ENCODE measurements around the gene LMNTD1.
"Not testable (repeated sequence)": the region's sequence is repeated elsewhere in the genome, so short reads cannot be mapped to it uniquely, and the experiment has no call there.

The LMNTD1 gene

DNA sequence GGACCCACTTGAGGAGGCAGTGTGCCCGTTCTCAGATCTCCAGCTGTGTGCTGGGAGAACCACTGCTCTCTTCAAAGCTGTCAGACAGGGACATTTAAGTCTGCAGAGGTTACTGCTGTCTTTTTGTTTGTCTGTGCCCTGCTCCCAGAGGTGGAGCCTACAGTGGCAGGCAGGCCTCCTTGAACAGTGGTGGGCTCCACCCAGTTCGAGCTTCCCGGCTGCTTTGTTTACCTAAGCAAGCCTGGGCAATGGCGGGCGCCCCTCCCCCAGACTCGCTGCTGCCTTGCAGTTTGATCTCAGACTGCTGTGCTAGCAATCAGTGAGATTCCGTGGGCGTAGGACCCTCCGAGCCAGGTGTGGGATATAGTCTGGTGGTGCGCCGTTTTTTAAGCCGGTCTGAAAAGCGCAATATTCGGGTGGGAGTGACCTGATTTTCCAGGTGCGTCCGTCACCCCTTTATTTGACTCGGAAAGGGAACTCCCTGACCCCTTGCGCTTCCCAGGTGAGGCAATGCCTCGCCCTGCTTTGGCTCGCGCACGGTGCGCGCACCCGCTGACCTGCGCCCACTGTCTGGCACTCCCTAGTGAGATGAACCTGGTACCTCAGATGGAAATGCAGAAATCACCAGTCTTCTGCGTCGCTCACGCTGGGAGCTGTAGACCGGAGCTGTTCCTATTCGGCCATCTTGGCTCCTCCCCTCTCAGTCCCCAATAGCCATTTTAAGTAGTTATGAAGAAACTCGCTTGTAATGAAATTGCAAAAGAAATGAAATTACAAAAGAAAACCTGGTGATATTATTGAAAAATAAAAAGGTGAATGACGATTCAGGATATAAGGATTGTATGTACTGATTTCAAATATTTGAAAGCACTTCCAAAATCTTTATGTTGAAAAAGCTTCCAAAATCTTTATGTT lies 63.9 kb downstream of the LMNTD1 start:
- DNase-seq = not testable (repeated sequence)

DNA sequence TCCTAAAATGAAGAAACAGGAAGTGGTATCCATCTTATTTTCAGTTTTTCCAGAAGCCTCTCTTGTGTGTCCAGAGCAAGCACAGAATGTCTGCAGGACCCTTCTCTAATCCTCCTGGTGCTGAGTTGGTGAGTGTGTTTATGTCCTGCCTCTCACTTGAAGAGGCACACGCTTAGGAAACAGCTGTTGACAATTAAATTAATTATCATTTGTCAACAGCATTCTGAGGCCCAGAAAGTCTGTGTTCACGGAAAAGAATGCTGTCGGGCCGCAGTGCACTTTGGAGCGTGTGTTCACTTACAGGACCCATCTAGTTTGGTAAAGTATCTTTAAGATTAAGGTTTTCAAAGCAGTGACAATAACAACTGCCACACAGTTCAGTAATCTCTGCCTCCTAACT lies 70.5 kb downstream of the LMNTD1 start:
- DNase-seq = no peak

DNA sequence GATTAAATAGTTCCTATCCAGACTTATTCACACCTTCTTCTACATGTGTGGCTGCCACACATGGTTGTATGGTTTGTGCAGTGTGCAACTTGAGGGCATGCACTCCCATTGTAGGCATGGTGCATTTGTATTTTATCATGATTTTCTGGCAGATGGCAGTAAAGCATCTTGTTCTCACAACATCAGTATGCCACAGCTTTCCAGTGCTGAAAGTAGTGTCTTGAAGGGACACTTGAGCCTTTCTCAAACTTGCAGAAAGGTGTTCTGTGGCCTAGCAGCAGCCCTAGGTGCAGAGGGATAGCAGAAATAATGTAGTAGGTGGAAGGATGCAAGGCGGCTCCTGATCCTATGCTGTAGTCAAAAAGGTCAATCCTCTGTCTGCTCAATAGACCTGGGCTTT lies 72.9 kb downstream of the LMNTD1 start:
- DNase-seq = no peak

DNA sequence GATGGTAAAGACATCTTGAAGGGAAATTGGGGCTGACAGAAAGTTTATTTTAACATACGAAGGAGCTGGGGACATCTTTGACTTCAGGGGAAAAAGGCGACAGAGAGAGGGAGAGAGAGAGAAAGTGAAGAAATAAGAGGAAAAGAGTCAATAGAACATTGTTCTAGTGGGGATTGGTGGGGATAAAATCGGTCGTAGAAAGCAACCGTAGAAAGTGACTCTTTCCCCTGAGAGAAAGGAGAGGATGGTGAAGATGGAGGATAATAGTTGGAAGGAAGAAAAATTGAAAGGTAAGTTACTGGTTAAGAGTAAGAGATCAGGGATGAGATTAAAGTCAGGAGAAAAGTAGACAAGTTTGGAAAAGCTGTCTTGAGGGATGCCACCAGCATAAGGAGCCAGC lies 75.9 kb downstream of the LMNTD1 start:
- no peak for DNase-seq

DNA sequence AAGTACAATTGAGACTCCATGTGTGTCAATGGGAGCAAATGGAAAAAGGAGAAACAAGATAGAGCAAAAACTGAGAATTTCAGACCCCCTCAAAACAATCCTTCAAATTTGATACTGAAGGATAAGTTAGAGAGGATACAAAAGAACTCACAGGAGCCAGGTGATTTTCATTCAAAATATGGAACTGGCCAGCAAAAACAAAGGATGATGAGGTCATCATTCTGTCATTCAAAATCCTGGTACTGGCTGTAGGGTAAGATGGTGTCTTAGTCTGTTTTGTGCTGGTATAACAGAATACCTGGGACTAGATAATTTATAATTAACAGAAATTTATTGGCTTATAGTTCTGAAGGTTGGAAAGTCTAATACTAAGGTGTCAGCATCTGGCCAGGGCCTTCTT lies 80.6 kb downstream of the LMNTD1 start:
- DNase-seq = no peak

DNA sequence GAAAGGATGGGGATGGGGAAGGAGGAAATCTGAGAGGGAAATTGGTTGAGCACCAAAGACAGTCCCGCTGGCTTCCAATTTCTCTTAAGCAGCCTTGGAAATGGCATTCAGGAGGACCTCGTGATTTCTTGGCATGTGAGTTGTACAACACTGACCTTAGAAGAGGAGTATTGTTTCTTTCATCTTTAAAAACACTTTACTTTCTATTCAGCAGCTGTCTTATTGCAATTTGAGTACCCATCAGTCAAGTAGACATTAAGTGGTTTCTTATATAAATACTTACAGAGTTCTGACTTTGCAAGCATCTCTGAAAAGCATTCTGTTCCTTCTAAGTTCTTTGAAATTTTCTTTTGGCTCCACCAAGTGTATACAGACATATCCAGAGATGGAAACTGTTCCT lies 83.2 kb downstream of the LMNTD1 start:
- DNase-seq = no peak

DNA sequence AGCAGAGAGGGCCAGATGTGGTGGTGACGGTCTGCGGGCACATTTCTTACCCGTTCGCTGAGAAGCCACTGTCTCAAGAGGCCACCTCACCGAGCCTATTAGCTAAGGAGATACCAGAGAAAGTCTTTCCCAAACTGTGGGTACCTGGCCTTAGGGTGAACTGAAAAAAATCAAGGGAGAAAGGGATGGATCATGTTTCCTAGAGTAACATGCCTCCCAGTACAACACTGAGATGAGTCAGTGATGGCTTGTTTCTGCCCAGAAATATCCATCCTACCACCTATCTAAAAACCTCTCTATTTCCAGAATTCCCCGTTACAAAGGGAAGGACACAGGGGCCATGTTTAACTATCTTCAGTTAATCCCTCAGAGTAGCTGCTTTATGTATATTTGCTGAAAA lies 83.7 kb downstream of the LMNTD1 start:
- no peak for DNase-seq

DNA sequence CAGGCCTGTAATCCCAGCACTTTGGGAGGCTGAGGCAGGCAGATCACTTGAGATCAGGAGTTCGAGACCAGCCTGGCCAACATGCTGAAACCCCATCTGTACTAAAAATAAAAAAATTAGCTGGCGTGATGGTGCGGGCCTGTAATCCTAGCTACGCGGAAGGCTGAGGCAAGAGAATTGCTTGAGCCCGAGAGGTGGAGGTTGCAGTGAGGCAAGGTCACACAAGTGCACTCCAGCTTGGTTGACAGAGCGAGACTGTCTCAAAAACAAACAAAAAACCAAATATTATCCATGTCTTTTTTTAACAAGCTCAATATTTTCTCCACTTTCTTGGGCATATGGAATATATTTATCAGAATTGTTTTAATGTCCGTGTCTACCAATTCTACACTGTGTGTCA lies 89.6 kb downstream of the LMNTD1 start:
- no peak for DNase-seq

DNA sequence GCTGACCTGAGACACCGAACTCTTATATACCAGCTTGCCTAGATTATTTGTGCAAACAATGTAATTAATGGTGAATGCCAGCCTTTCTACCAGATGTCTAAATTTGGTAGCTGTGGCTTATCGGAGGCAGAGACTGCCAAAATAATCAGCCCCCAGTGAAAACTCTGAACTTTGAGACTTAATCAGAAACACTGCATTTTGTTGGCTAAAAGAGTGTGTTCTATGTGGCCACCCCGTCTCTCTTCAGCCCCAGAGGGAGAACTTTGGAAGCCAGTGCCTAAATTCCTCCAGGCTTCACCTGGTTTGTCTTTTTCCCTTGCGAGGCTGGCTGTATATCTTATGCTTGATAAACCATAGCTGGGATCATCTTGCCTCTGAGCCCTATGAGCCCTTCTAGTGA lies 90.1 kb downstream of the LMNTD1 start:
- DNase-seq = no peak

DNA sequence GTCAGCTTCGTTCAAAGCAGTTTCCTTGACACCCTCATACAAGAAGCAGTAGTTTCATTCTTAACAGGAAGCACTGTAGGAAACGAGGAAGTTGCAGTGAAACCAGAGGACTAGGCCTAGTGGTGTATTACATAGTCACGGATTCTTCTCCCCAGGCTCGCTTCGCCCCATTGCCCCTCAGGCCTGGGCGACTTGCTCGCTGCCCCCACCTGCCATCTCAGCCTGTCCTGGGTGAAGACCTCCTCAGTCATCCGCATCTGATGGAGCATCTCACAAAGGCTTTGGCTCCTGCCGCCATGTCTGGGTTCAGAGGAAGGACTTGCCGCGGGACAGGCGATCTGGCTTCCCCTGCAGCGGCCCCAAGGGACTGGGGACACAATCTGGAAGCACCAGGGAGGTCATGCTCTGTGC lies 93.5 kb downstream of the LMNTD1 start:
- DNase-seq = no peak

DNA sequence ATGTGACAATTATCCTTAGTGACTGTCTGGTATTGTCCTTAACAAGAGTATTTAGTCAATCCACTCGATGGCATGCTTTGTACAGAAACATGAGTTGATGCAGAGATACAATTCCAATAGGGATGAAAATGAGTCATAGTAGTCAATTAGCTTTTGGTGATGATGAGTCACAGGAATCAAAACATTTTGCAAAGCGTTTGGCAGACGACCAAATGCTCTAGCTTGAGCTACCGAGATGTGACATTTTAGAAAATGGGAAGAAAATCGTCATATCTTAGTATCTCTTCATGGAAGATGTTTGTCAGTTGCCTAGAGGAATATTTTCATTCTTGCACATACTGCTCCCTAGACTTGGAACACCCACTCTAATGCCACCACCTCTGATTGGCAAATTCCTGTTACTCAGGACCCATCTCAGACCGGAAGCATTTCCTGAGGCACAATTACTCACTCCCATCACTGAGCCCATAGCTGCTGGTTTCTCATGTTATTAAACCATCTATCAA lies 95.0 kb downstream of the LMNTD1 start:
- DNase-seq = no peak

DNA sequence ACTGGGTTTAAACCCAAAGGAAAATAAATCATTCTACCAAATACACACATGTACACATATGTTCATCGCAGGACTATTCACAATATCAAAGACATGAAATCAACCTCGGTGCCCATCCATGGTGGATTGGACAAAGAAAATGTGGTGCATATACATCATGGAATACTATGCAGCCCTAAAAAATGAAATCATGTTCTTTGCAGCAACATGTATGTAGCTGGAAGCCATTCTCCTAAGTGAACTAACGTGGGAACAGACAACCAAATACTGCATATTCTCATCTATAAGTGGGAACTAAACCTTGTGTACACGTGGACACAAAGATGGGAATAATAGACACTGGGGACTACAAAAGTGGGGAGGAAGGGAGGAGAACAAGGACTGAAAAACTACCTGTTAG lies 96.6 kb downstream of the LMNTD1 start:
- DNase-seq = no peak

DNA sequence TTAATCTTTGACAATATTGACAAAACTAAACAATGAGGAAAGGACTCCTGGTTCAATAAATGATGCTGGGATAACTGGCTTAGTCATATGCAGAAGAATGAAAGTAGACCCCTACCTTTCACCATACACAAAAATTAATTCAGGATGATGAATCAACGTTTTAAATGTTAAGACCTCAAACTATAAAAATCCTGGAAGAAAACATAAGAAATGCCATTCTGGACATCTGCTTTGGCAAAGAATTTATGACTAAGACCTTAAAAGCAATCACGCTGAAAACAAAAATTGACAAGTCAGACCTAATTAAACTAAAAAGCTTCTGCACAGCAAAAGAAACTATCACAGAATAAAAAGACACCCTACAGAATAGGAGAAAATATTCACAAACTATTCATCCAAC lies 97.4 kb downstream of the LMNTD1 start:
- no peak for DNase-seq

DNA sequence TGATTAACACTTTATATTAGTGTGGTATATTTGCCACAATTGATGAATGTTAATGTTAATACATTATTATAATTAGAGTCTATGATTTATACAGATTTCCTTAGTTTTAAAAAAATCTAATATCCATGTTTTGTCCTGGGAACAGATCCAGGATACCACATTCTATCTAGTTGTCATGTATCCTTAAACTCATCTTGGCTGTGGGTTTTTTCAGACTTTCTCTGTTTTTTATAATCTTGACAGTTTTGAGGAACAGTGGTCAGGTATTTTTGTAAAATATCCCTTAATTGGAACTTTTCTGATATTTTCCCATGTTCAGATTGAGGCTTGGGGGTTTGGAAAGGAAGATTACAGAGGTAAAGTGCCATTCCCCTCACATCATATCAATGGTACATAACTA lies 104.1 kb downstream of the LMNTD1 start:
- DNase-seq = no peak

DNA sequence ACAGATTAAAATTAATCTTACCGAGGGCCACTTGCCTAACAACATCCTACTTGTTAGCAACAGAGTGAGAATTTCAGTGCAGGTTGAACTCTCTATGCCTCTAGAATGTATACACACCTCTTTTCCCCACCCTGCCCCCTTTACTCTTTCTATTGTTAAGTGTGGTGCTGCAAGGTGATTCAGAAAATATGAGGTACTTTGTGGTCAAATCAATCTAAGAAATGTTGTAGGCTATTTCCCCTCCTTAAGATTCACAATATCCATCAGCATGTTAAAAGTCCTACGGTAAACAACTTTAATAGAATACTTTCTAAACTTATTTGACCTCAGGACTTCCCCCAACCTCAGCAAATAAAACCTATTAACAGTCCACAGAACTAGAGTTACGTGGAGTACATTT lies 106.0 kb downstream of the LMNTD1 start:
- DNase-seq = no peak

DNA sequence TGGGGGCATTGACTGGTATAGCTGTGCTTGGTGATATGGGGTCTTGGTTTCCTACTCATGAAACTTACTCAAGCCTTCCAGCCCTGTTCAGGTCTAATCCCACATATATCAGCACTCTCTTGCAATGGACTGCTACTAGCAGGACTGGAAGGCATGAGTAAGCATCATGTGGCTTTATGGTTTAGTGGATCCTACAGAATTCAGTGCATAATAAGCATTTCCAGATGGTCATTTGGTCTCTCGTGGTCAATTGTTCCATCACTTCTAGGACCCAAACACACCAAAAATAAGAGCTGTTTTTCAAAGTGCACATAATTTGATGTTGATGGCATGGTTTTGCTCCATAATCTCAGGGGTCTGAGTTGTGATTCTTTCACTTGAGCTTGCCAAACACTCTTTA lies 114.4 kb downstream of the LMNTD1 start:
- no peak for DNase-seq

DNA sequence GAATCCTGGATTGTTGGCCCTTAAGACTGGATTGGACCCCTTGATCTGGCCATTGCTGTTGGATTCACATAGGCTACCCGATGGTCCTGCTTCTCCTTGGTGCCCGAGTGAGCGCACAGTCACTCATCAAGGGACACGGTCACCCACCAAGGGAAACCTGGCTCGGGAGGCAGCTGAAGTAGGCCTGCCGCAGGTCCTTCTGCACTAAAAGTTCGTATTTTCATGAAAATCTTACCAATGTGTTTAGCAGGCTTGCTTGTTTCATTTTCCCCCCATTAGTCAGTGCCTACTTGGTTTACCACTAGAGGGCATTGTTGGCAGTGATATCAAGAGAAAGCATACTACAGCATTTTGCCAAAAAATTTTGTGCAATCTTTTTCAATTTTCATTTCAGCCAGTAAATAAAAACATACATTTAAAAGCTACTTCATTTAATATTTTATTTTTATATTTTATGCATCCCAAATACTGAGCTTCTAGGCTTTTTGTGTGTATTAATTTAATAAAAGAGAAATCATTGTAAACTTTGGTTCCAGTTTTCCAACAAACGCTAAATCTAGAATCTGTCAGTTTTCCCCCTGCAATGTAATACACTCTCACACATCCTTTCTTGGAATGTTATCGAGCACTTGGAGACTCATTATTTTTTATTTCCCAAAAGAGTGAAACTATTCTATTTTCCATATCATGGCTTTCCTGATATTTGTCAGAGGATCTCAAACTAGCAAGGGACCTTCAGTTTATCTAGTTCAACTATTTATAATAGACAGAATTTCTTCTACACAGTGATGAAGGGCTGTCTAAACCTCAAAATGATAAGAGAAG lies 116.7 kb downstream of the LMNTD1 start:
- DNase-seq = peak; percentile 65

DNA sequence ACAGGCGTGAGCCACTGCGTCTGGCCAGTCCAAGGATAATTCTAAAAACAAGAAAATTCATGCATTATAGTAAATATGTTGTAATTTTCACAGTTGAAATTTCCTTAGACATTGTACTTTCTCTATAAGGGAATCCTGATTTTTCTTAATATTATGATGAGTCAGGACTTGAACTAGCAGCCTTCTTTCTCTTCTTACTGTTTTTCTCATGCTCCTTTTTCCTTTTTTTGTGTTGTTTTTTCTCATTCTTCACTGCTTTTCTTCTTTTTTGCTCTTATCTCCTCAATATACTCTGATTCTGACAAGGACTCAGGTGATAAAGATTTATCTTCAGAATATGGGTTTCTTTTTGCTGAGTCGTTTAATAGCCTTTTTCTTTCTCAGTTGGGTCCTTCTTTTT lies 117.7 kb downstream of the LMNTD1 start:
- DNase-seq = no peak

DNA sequence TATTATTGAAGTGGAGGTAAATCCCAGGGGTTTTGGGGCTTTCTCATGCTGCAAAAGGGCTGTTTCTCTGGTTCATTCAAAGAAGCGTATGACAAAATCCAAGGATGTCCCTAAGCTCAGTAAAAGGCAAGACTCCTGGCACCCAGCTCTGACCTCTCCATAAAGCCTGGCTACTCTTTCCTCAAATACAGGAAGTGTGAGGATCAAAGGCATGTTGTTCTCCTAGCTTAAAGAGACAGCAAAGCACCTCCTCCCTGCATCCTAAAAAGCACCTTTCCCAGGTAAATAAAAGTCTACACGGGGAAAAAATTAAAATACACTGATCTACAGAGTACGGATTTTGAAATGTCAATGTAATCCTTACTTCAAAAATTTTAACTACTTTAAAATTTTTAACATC lies 118.6 kb downstream of the LMNTD1 start:
- DNase-seq = no peak

DNA sequence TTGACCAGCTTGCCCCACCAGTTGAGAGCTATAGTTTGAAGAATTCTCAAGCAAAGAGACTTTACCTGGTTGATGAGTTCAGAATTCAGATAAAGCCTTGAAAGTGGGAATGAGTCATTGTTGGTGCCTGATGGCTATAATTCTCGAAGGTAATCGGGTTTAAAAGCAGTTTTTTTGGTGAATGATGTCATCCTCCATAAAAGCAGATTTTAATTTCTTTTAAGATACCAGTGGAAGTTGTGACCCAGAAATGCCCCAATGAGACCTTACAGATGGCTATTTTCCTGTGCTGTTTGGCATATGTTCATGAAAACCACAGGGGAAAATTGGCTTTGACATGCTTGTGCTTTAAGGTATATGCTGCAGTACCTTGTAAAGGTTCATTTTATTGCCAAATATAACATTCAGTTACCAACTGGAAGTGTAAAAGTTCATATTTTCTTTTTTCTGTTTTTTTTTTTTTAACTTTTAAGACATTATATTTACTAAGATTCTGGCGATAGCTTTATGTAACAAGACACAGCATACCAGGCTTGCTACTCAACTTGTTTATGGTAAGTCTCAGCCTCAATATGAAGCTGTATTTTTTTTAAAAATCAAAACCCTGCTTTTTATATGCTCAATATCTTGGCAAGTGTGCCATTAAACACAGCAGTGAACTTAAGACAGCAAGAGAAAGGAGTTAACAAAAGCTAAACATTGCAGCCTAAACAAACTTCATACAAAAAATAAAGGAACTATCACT lies 119.3 kb downstream of the LMNTD1 start:
- DNase-seq = no peak

DNA sequence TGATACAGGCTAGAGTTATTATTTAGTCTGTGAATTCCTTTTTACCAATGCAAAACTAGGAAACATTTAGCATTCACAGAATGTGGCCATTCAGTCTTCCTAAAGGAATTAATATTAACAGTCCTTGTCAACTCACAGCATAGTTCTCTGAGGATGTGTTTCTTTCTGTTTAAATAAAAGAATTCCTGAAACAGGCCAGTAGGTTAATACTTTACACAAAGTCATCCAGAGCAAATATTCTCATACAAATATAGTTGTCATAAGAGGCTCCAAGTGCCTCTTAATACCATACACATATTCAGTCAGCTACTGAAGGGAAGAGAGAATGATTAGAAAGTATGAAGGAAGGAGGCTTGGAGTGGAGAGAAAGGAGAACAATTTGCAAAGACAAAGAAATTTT lies 120.1 kb downstream of the LMNTD1 start:
- no peak for DNase-seq

DNA sequence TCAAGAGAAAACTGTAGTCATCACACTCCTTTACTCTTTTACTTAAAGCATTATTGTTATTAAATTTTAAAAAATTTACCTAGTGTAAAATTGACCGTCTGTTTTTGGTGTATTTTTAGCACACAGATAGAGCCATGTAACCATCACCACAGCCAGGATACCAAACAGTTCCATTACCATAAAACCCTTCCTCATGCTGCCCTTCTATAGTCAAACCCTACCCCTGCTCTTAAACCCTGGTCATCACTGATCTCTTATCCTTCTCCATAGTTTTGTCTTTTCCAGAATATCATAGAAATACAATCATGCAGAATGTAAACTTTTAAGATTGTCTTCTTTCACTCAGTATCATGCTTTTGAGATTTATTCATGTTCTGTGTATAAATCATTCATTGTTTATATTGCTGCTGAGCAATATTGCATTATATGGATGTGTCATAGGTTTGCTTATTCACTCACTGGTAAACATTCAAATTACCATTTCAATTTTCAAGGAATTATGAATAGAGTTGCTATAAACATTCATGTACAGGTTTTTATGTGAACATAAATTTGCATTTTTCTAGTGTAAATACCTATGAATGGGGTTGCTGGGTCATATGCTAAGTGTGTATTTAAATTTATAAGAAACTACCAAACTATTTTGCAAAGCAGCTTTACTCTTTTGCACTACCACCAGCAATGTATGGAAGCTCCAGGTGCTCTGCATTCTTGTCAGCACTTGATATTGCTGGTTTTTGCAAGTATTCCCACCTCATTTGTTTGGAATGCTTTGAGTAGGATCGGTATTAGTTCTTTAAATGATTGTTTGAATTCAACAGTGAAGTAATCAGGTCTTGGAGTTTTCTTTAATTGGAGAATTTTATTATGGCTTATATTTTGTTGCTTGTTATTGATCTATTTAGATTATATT lies 125.5 kb downstream of the LMNTD1 start:
- DNase-seq = no peak

Data from activated CD4-positive, alpha-beta T cell treated with anti-CD3 and anti-CD28 coated beads, Interleukin-2, amount 50 U/mL, for 16 hours (primary cell).